ENCODE measurements around the gene TATDN3.
"Not testable (repeated sequence)": the region's sequence is repeated elsewhere in the genome, so short reads cannot be mapped to it uniquely, and the experiment has no call there.

The TATDN3 gene

GRCh38 chr1:212775241-212775640 lies 16.5 kb upstream of the TATDN3 start:
- DNase-seq (ENCODE audit: low read depth): no peak

GRCh38 chr1:212777151-212777550 lies 14.5 kb upstream of the TATDN3 start:
- DNase-seq (ENCODE audit: low read depth): no peak

GRCh38 chr1:212779086-212779485 lies 12.6 kb upstream of the TATDN3 start:
- DNase-seq (ENCODE audit: low read depth): not testable (repeated sequence)

- no peak for DNase-seq (ENCODE audit: low read depth)
These were observed 10.9 kb upstream of the TATDN3 start for GRCh38 chr1:212780759-212781158.

- DNase-seq (ENCODE audit: low read depth): no peak
These were observed 10.5 kb upstream of the TATDN3 start for GRCh38 chr1:212781225-212781624.

GRCh38 chr1:212782422-212783154 lies 9.1 kb upstream of the TATDN3 start:
- no peak for DNase-seq (ENCODE audit: low read depth)

GRCh38 chr1:212783976-212784375 lies 7.7 kb upstream of the TATDN3 start:
- DNase-seq (ENCODE audit: low read depth): no peak

- DNase-seq (ENCODE audit: low read depth): no peak
These were observed 5.8 kb upstream of the TATDN3 start for GRCh38 chr1:212785871-212786270.

- no peak for DNase-seq (ENCODE audit: low read depth)
These were observed 426 bp upstream of the TATDN3 start for GRCh38 chr1:212791261-212791675.

GRCh38 chr1:212792396-212792908 lies 758 bp downstream of the TATDN3 start:
- DNase-seq (ENCODE audit: low read depth): no peak

- DNase-seq (ENCODE audit: low read depth): no peak
These were observed 2.9 kb downstream of the TATDN3 start for GRCh38 chr1:212794561-212795014.

- no peak for DNase-seq (ENCODE audit: low read depth)
These were observed 6.0 kb downstream of the TATDN3 start for GRCh38 chr1:212797681-212798080.

- DNase-seq (ENCODE audit: low read depth): no peak
These were observed 14.1 kb downstream of the TATDN3 start for GRCh38 chr1:212805767-212806166.

- DNase-seq (ENCODE audit: low read depth): no peak
These were observed 23.0 kb downstream of the TATDN3 start for GRCh38 chr1:212814537-212815334.

GRCh38 chr1:212816567-212817278 lies 25.0 kb downstream of the TATDN3 start:
- DNase-seq (ENCODE audit: low read depth): no peak

- no peak for DNase-seq (ENCODE audit: low read depth)
These were observed 28.0 kb downstream of the TATDN3 start for GRCh38 chr1:212819726-212820125.

- no peak for DNase-seq (ENCODE audit: low read depth)
These were observed 29.3 kb downstream of the TATDN3 start for GRCh38 chr1:212820969-212821368.

GRCh38 chr1:212822956-212823355 lies 31.3 kb downstream of the TATDN3 start:
- DNase-seq (ENCODE audit: low read depth): no peak

GRCh38 chr1:212824201-212824600 lies 32.5 kb downstream of the TATDN3 start:
- DNase-seq (ENCODE audit: low read depth): no peak

- DNase-seq (ENCODE audit: low read depth): no peak
These were observed 34.2 kb downstream of the TATDN3 start for GRCh38 chr1:212825798-212826452.

- DNase-seq (ENCODE audit: low read depth): no peak
These were observed 35.6 kb downstream of the TATDN3 start for GRCh38 chr1:212827171-212827776.

Measured in stimulated activated CD8-positive, alpha-beta memory T cell treated with anti-CD3 and anti-CD28 coated beads, Interleukin-4, amount 100 ng/mL, for 24 hours (primary cell).